Measurements from ENCODE around the gene FAM171A1. TPM values are rescaled to one million over a fixed set of nuclear protein-coding genes. Genes with fewer than 3 reads are reported as not detected.

FAM171A1 gene
- 1.0 and 2.6 TPM in 2 replicates for total RNA-seq (2022)
- Bru-seq, nascent RNA: percentile 27 among the genes with signal in this experiment
- percentile 18 among the genes with signal in this experiment for BruChase-seq, experiment 1, labeled RNA remaining after a 6-hour chase
- BruChase-seq, experiment 2, labeled RNA remaining after a 2-hour chase: percentile 16 among the genes with signal in this experiment
- long read RNA-seq: 0 reads

DNA sequence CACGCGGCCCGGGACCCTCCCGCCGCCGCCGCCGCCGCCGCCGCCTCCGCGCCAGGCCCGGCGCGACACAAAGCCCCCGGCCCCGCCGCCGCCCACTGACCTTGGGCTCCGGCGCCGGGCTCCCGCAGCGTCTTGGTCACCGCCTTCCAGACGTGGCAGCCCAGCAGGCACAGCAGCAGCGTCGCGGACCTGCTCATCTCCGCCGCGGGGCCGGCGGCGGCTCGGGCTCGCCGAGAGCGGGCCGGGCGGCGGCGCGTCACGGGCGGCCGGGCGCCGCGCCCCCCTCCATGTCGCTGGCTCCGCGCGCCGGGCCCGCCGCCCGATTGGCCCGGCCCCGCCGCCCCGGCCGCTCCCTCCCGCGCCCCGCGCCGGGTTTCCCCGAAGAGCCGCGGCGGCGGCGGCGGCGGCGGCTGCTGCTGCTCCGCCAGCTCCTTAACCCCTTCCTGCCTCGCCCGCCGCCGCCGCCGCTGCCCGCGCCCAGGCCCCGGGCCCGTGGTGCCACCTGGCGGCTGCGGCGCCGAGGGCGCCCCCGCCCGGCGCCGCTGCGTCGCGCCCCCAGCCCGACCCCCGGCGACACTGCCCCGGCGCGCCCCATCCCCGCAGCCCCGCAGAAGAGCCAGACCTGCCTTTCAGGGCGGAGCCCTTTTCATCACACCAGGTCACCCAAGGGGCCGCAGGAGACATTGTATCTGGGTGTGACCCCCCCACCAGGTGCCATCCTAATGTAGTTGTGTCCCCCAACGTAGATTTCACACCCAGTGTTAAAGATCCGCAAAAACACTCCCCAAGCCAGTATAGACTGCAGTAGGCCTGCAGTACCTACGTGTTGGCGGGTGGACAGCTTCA, at the start of gene FAM171A1:
TSS of gene FAM171A1 (minus strand) at position 434 of the 846 bp plus-strand sequence. CDS start at position 197, 237 bp downstream.
- peak within 1 kb of the TSS; percentile 46 for H3K4me3 Mint-ChIP-seq (ENCODE audit: low read depth, unreplicated experiment)
- CTCF ChIA-PET: interaction anchor here (0.6 kb wide), 1 partner anchor 25 kb away, joined by 4 read pairs; no protein-coding TSS in a partner anchor
- intact Hi-C loops (cut with micrococcal nuclease; ENCODE audit: unreplicated experiment): loop anchor here (2.0 kb wide), 1 partner anchor 160 kb away; no protein-coding TSS in a partner anchor
- H3K36me3 Mint-ChIP-seq (ENCODE audit: insufficient read depth, unreplicated experiment): no peaks in the 10 kb centered on the region
- BruUV-seq (replicated peaks): no TSS peak
- TF ChIP-seq, protein P1, sequence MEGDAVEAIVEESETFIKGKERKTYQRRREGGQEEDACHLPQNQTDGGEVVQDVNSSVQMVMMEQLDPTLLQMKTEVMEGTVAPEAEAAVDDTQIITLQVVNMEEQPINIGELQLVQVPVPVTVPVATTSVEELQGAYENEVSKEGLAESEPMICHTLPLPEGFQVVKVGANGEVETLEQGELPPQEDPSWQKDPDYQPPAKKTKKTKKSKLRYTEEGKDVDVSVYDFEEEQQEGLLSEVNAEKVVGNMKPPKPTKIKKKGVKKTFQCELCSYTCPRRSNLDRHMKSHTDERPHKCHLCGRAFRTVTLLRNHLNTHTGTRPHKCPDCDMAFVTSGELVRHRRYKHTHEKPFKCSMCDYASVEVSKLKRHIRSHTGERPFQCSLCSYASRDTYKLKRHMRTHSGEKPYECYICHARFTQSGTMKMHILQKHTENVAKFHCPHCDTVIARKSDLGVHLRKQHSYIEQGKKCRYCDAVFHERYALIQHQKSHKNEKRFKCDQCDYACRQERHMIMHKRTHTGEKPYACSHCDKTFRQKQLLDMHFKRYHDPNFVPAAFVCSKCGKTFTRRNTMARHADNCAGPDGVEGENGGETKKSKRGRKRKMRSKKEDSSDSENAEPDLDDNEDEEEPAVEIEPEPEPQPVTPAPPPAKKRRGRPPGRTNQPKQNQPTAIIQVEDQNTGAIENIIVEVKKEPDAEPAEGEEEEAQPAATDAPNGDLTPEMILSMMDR (IDR thresholded peaks at IDR 0.05; ENCODE audit: unreplicated experiment): no peak
- H3K4me1 Mint-ChIP-seq (ENCODE audit: low read depth, unreplicated experiment): no peaks in the 10 kb centered on the region
- H3K27ac Mint-ChIP-seq (ENCODE audit: unreplicated experiment): no peak within 1 kb of the TSS
- H3K9me3 Mint-ChIP-seq (ENCODE audit: low read depth, unreplicated experiment): no peaks in the 10 kb centered on the region
- H3K27me3 Mint-ChIP-seq (ENCODE audit: unreplicated experiment): peaks cover 75% of the 10 kb centered on the region
- peak; percentile 53 for DNase-seq

DNA sequence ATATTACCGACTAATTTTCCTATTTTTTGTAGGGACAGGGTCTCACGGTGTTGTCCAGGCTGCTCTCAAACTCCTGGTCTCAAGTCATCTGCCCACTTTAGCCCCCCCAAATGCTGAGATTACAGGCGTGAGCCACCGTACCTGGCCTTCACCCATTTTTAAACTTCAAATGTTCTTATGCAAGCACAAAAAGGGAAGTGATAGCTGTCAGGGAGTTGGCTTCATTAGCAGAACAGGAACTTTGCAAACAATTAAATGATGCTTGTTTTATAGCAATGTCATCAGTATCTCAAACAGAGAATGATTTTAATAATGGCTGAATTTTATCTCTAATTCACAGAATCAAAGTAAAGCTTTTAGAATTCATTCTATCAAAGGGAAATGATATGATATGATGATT, 49.8 kb upstream of the FAM171A1 start:
- H3K27me3 Mint-ChIP-seq (ENCODE audit: unreplicated experiment): no peaks in the 10 kb centered on the region
- no peak overlapping the region for H3K4me3 Mint-ChIP-seq (ENCODE audit: low read depth, unreplicated experiment)
- H3K36me3 Mint-ChIP-seq (ENCODE audit: insufficient read depth, unreplicated experiment): no peaks in the 10 kb centered on the region
- no peak for DNase-seq
- BruUV-seq (replicated peaks): no TSS peak
- CTCF ChIA-PET: no interaction called here
- intact Hi-C loops (cut with micrococcal nuclease; ENCODE audit: unreplicated experiment): no loop called here
- H3K9me3 Mint-ChIP-seq (ENCODE audit: low read depth, unreplicated experiment): peaks cover 3% of the 10 kb centered on the region
- H3K27ac Mint-ChIP-seq (ENCODE audit: unreplicated experiment): no peak overlapping the region
- TF ChIP-seq, protein P1 (IDR thresholded peaks at IDR 0.05; ENCODE audit: unreplicated experiment): no peak
- H3K4me1 Mint-ChIP-seq (ENCODE audit: low read depth, unreplicated experiment): no peaks in the 10 kb centered on the region

DNA sequence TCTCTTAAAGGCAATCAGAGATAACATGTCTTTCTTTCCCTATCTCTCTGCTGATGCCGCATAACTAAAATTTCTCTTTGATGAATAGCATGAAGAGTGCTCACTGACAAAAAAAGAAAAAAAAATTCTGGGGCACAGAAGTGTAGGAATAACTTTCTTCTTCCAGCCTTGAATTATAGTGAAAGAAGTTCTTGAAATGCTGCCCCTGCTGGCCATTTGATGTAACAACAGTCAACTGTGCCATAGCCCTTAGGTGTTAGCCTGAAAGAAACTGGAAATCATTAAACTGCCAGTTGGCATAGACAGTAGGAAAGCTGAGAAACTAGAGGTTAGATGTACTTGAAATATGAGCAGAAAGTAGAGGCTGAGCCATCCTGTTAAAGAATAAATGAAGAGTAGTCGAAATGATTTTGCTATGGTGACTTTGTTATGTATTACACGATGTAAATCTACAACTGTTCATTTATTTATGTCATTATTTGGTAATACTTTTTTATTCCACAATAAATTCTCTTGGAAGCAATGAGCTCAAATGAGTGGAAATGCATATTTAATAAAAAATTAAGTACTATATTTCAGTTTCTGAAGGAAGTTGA, 48.3 kb upstream of the FAM171A1 start:
- no peaks in the 10 kb centered on the region for H3K36me3 Mint-ChIP-seq (ENCODE audit: insufficient read depth, unreplicated experiment)
- intact Hi-C loops (cut with micrococcal nuclease; ENCODE audit: unreplicated experiment): no loop called here
- DNase-seq: peak; percentile 38
- TF ChIP-seq, protein P1 (IDR thresholded peaks at IDR 0.05; ENCODE audit: unreplicated experiment): peak; percentile 62
- no TSS peak for BruUV-seq (replicated peaks)
- H3K27ac Mint-ChIP-seq (ENCODE audit: unreplicated experiment): no peak overlapping the region
- H3K27me3 Mint-ChIP-seq (ENCODE audit: unreplicated experiment): no peaks in the 10 kb centered on the region
- no peak overlapping the region for H3K4me3 Mint-ChIP-seq (ENCODE audit: low read depth, unreplicated experiment)
- CTCF ChIA-PET: interaction anchor here (0.6 kb wide), 1 partner anchor 240 kb away, joined by 7 read pairs; no protein-coding TSS in a partner anchor
- no peaks in the 10 kb centered on the region for H3K4me1 Mint-ChIP-seq (ENCODE audit: low read depth, unreplicated experiment)
- H3K9me3 Mint-ChIP-seq (ENCODE audit: low read depth, unreplicated experiment): peaks cover 3% of the 10 kb centered on the region

DNA sequence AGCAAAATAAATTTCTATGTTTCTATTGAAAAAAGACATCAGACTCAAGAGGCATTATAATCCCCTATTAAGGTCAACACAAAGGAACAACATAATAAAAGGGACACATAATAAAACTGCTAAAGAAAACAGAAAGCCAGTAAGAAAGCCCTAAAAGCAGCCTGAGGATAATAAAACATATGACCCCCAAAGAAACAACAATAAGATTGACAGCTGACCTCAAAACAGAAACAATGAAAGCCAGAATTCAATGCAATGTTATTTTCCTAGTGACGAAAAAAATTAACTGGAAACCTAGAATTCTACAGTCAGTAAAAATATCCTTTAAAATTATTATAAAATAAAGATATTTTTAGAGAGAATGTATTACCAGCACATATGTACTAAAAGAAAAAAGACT, 44.9 kb upstream of the FAM171A1 start:
- H3K4me1 Mint-ChIP-seq (ENCODE audit: low read depth, unreplicated experiment): no peaks in the 10 kb centered on the region
- H3K27ac Mint-ChIP-seq (ENCODE audit: unreplicated experiment): no peak overlapping the region
- TF ChIP-seq, protein P1 (IDR thresholded peaks at IDR 0.05; ENCODE audit: unreplicated experiment): no peak
- no peaks in the 10 kb centered on the region for H3K36me3 Mint-ChIP-seq (ENCODE audit: insufficient read depth, unreplicated experiment)
- H3K4me3 Mint-ChIP-seq (ENCODE audit: low read depth, unreplicated experiment): no peak overlapping the region
- peaks cover 3% of the 10 kb centered on the region for H3K9me3 Mint-ChIP-seq (ENCODE audit: low read depth, unreplicated experiment)
- CTCF ChIA-PET: no interaction called here
- no TSS peak for BruUV-seq (replicated peaks)
- no peak for DNase-seq
- intact Hi-C loops (cut with micrococcal nuclease; ENCODE audit: unreplicated experiment): no loop called here
- peaks cover 14% of the 10 kb centered on the region for H3K27me3 Mint-ChIP-seq (ENCODE audit: unreplicated experiment)

Measured in Calu3 (cell line).